Gastroesophageal sphincter (tissue), 3 donors: ENCODE data around the gene GUCY1A2.

Source experiments
- CTCF ChIP-seq, 4 experiments: fragments of 200-600 bp in 2 of 4; fragments of 450-650 bp in 2 of 4; sonication (generic) in 1 of 4; IDR thresholded peaks; one replicate each; pipeline ENCODE4 v1.5.1; 2017 to 2019; ENCODE audit warnings: antibody characterized with exemption in 4 of 4, mild to moderate bottlenecking in 2 of 4, moderate library complexity in 2 of 4
- EP300 ChIP-seq: sonication (generic); formaldehyde crosslinking; IDR thresholded peaks from one replicate; pipeline ENCODE4 v1.6.1; 2017; ENCODE audit warnings: antibody characterized with exemption, mild to moderate bottlenecking
- POLR2A ChIP-seq, 2 donors: fragments of 450-650 bp; IDR thresholded peaks; one replicate each; pipeline ENCODE4 v1.6.1; 2017; ENCODE audit warnings: antibody characterized with exemption in 2 of 2, mild to moderate bottlenecking in 2 of 2, moderate library complexity in 1 of 2
- POLR2AphosphoS5 ChIP-seq: sonication (generic); formaldehyde crosslinking; IDR thresholded peaks from one replicate; pipeline ENCODE4 v1.6.1; 2017; ENCODE audit warnings: antibody characterized with exemption

GRCh38 chr11:107054391-107054790, 36.1 kb upstream of the GUCY1A2 start:
- TF ChIP-seq CTCF (IDR thresholded peaks at IDR 0.05) (no peak), POLR2AphosphoS5 (no peak), POLR2A (IDR thresholded peaks at IDR 0.05) (no peak), EP300 (no peak)
